Adrenal gland (tissue), 12 donors: ENCODE measurements around the gene ZNF492. TPM values are rescaled to one million over a fixed set of nuclear protein-coding genes. Genes with fewer than 3 reads are reported as not detected.

Experiments
- DNase-seq, 7 donors: peaks; one replicate each; pipeline ENCODE4 v3.0.0-alpha.2; 2019 to 2020
- H3K27ac ChIP-seq, 5 donors: fragments of 200-600 bp; sonication (generic) in 4 of 5; 1 replicate in 3 of 5; 2 replicates in 2 of 5; pipeline versions ENCODE4 v1.5.1 to v1.8.0; 2016 to 2020; ENCODE audit warnings: mild to moderate bottlenecking in 1 of 5
- H3K27me3 ChIP-seq: fragments of 200-600 bp; 2 replicates; pipeline ENCODE4 v1.8.0; 2021
- H3K36me3 ChIP-seq, 2 donors: fragments of 200-600 bp; replicated peaks in 1 of 2; 1 replicate in 1 of 2; 2 replicates in 1 of 2; pipeline versions ENCODE4 v1.5.1 to v1.8.0; 2018 to 2022
- H3K4me1 ChIP-seq, 2 donors: fragments of 200-600 bp; replicated peaks in 1 of 2; 1 replicate in 1 of 2; 2 replicates in 1 of 2; pipeline versions ENCODE4 v1.5.1 to v1.8.0; 2018 to 2021
- H3K4me3 ChIP-seq, 4 donors: fragments of 200-600 bp; sonication (generic) in 3 of 4; one replicate each; pipeline ENCODE4 v1.5.1; 2016 to 2018
- H3K9me3 ChIP-seq, 3 donors: fragments of 200-600 bp; sonication (generic) in 1 of 3; replicated peaks in 1 of 3; 1 replicate in 2 of 3; 2 replicates in 1 of 3; pipeline versions ENCODE4 v1.5.1 to v1.8.0; 2016 to 2021
- POLR2A ChIP-seq, 2 donors: fragments of 450-650 bp; IDR thresholded peaks; one replicate each; pipeline ENCODE4 v1.6.1; 2017; ENCODE audit warnings: antibody characterized with exemption in 2 of 2, mild to moderate bottlenecking in 2 of 2, moderate library complexity in 1 of 2
- WGBS, 4 donors: extraction: QIAGEN DNeasy Blood & Tissue Kit in 2 of 4; methylation state at CpG; one replicate each; pipeline versions ENCODE4 v1.1.5 to v1.1.7; 2013 to 2017; 5-methylcytosine and 5-hydroxymethylcytosine counted together
- intact Hi-C, 2 donors: fragments of 100-400 bp; cut with DNase I; formaldehyde crosslinking; loops; one replicate each; pipeline versions ENCODE4 v1.14.1 to v1.15.0; 2022 to 2023
- polyA plus RNA-seq, 3 donors: library from polyadenylated mRNA; stranded (reverse); fragments of 200-250 nt in 2 of 3; fragments of 350-450 nt in 1 of 3; fragmentation: Illumina TruSeq in 1 of 3; extraction: RNeasy Lipid Tissue Mini Kit (QIAGEN cat#74804) in 1 of 3; gene quantifications; one replicate each; pipeline ENCODE4 v1.2.3, GENCODE V29; 2013 to 2014
- total RNA-seq, 9 donors: library from RNA; depleted of rRNA in 4 of 9; stranded (reverse); fragments of >200 nt in 4 of 9; fragments of 120-200 nt in 1 of 9; fragmentation: NEBNext Ultra II Directional in 1 of 9; extraction: Animal tissue kit (Norgen Biotek cat#: 25700) in 1 of 9; gene quantifications; one replicate each; pipeline versions ENCODE4 v1.1.0 to v1.2.4, GENCODE V29; 2013 to 2023
- TF ChIP-seq, protein P1 (sequence below), 6 experiments: fragments of 450-650 bp in 4 of 6; fragments of 200-600 bp in 2 of 6; sonication (generic) in 1 of 6; IDR thresholded peaks; 1 replicate in 5 of 6; 2 replicates in 1 of 6; pipeline versions ENCODE4 v1.5.1 to v1.8.0; 2016 to 2021; ENCODE audit warnings: antibody characterized with exemption in 6 of 6, mild to moderate bottlenecking in 2 of 6, moderate library complexity in 1 of 6
- donor health status: healthy with polysubstance abuse.
- donor health status: Bipolar disorder and iron deficiency.
- donor health status: DM: yes; HTN: yes; CAD: no.
- donor health status: DM: no; HTN: no; CAD: no.
- donor health status: DM: no; HTN: no; CAD: no.
- donor health status: DM: yes; HTN: yes; CAD: no.

ZNF492 gene
- total and polyA plus RNA-seq, 12 donors = under 0.01 to 0.94 (median 0.13) TPM; not detected in 4

DNA sequence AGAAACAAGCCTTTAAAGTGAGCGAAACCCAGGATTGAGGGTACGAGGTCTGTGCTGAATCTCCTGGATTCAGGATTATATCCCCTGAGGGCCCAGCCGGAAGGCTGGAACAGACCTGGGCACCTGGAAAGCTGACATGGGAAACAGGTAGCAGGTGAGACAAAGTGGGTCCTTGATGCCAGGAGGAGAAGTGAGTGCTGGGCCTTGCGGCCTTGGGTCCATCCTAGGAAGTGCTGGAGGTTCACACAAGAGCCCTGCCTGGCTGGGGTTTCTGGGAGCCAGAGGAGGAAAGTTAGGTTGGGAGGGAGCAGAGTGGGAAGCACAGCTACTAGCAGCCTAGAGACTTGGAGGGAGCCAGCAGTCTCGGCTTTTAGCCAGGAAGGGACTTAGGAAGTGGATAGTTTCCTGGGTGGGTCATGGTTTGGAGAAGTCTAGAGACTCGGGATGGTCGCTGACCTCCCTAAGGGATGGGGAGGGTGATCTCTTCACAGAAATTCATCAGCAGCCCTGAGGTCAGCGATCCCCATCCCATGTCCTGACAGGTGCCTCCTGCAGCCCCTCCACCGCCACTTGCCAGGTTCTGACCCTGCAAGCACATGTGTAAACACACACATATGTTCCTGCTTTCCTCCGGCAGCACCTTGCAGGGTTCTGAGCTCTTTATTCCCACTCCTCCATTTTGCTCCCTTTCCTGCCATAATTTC lies 29.4 kb upstream of the ZNF492 start:
- Histone ChIP-seq H3K9me3 (no peaks in the 10 kb centered on the region), H3K27me3 (no peaks in the 10 kb centered on the region), H3K4me1 (no peaks in the 10 kb centered on the region), H3K27ac (no peak overlapping the region), H3K36me3 (no peaks in the 10 kb centered on the region), H3K4me3 (no peak overlapping the region)
- intact Hi-C loops = no loop called here
- DNase-seq = no peak
- 79 to 82% (median 81%) methylated on average over 10 of the region's 10 CpGs for WGBS, 4 donors
- no peak for TF ChIP-seq POLR2A (IDR thresholded peaks at IDR 0.05)
- TF ChIP-seq, protein P1, sequence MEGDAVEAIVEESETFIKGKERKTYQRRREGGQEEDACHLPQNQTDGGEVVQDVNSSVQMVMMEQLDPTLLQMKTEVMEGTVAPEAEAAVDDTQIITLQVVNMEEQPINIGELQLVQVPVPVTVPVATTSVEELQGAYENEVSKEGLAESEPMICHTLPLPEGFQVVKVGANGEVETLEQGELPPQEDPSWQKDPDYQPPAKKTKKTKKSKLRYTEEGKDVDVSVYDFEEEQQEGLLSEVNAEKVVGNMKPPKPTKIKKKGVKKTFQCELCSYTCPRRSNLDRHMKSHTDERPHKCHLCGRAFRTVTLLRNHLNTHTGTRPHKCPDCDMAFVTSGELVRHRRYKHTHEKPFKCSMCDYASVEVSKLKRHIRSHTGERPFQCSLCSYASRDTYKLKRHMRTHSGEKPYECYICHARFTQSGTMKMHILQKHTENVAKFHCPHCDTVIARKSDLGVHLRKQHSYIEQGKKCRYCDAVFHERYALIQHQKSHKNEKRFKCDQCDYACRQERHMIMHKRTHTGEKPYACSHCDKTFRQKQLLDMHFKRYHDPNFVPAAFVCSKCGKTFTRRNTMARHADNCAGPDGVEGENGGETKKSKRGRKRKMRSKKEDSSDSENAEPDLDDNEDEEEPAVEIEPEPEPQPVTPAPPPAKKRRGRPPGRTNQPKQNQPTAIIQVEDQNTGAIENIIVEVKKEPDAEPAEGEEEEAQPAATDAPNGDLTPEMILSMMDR (IDR thresholded peaks at IDR 0.05) = no peak

DNA sequence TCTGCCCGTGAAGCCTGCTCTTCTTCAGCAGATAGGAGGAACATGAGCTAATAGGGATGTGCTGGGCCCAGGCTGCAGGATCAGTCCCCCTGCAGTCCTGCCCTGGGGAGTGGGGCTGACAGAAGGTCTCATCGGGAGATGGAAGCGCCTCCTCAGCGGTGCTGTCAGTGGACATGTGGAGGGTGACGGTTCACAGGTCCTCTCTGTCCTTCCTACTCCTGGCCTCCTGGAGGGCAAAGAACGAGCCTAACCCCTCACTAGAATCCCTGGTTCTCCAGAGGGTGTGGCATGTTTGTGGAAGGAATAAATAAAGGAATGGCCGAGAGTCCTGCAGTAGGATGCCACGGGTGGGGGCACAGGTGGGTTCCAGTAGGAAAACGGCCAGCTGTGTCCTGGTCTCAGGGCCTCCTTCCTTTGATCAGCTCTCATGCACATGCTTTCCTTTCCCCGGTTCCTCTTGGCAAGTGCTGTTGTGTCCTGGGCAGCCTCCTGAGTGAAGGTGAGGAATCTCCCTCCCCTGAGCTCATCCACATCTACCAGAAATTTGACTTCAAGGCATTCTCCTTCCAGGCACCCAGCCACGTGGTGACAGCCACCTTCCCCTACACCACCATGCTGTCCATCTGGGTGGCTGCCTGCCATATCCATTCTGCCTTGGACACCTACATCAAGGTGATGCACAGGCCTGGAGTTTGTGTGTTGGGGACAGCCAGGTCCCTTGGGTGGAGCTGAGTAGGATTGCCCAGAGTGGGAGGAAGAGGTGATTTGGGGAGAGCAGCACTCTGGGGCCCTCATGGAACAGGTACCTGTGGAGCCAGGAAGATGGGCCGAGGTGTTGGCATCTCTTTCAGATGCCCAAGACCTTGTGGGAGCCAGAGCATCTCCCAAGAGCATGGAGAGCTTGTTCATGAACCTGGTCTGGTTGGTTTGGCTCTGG lies 28.6 kb upstream of the ZNF492 start:
- intact Hi-C loops = no loop called here
- Histone ChIP-seq H3K4me3 (no peak overlapping the region), H3K36me3 (no peaks in the 10 kb centered on the region), H3K27ac (no peak overlapping the region), H3K9me3 (no peaks in the 10 kb centered on the region), H3K4me1 (no peaks in the 10 kb centered on the region), H3K27me3 (no peaks in the 10 kb centered on the region)
- DNase-seq = no peak
- TF ChIP-seq POLR2A (IDR thresholded peaks at IDR 0.05) = no peak
- TF ChIP-seq, protein P1 (IDR thresholded peaks at IDR 0.05) = no peak
- 66 to 72% (median 70%) methylated on average over 8 to 12 of the region's 12 CpGs for WGBS, 4 donors

DNA sequence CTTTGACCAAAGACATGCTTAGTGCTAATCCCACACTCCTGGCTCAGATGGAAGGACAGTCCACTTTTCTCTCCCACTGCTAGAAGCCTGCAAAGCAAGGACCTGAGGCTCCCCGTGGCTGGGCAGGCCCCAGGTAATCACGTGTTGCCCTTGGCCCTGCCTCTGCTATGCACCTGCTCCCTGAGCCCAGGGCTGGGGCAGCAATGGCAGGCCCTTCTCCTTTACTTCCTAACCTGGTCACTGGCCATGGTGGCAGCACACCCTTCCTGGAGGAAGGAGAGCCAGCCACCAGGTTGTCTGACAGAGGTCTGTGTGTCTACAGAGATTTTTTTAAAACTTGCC lies 27.9 kb upstream of the ZNF492 start:
- Histone ChIP-seq H3K4me3 (no peak overlapping the region), H3K9me3 (no peaks in the 10 kb centered on the region), H3K4me1 (no peaks in the 10 kb centered on the region), H3K27me3 (no peaks in the 10 kb centered on the region), H3K36me3 (no peaks in the 10 kb centered on the region), H3K27ac (no peak overlapping the region)
- intact Hi-C loops = no loop called here
- 53 to 86% (median 65%) methylated on average over 1 to 2 of the region's 2 CpGs for WGBS, 4 donors
- no peak for DNase-seq
- TF ChIP-seq, protein P1 (IDR thresholded peaks at IDR 0.05) = no peak
- TF ChIP-seq POLR2A (IDR thresholded peaks at IDR 0.05) = no peak

DNA sequence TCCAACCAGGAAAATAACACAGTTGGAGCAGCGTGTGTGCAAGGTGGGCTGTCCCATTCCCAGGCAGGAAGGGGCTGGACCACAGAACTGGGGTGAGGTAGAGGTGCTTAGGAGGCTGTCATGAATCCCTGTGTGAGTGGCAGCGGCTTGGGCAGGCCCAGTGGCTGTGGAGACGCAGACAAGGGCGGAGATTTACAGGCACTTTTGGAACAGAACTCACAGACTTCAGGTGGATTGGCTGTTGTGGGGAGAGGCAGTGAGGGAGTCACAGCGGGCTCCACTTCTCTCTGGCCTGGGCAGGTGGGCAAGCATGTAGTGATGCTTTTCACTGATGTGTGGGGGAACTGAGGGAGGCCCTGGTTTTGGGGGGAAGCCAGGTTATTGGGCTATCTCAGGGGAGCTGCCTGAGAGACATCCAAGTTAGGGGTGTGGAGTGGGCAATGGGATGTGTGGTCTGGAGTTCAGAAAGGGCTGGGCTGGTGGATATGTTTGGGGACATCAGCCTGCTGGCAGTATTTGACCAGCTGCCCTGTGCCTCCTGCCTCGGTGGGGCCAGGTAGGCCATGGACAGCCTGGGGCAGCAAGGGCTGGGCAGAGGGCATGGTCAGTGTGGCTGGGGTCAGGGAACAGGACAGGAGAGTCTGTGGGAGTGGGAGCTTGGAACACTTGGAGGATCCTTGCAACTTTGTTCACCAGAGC lies 27.0 kb upstream of the ZNF492 start:
- Histone ChIP-seq H3K27me3 (no peaks in the 10 kb centered on the region), H3K4me3 (no peak overlapping the region), H3K27ac (no peak overlapping the region), H3K4me1 (no peaks in the 10 kb centered on the region), H3K9me3 (no peaks in the 10 kb centered on the region), H3K36me3 (no peaks in the 10 kb centered on the region)
- DNase-seq = no peak
- 71 to 79% (median 74%) methylated on average over 5 to 6 of the region's 6 CpGs for WGBS, 4 donors
- TF ChIP-seq POLR2A (IDR thresholded peaks at IDR 0.05) = no peak
- TF ChIP-seq, protein P1 (IDR thresholded peaks at IDR 0.05) = no peak
- intact Hi-C loops = no loop called here
